NOMO-1 (cell line): ENCODE data around the gene CFAP90.

Source experiments
- DNase-seq, 2 experiments: peaks; one replicate each; lab custom pipeline; 2025; ENCODE audit not compliant: unreplicated experiment in 2 of 2; lab: John Stamatoyannopoulos, UW

The CFAP90 gene

DNA sequence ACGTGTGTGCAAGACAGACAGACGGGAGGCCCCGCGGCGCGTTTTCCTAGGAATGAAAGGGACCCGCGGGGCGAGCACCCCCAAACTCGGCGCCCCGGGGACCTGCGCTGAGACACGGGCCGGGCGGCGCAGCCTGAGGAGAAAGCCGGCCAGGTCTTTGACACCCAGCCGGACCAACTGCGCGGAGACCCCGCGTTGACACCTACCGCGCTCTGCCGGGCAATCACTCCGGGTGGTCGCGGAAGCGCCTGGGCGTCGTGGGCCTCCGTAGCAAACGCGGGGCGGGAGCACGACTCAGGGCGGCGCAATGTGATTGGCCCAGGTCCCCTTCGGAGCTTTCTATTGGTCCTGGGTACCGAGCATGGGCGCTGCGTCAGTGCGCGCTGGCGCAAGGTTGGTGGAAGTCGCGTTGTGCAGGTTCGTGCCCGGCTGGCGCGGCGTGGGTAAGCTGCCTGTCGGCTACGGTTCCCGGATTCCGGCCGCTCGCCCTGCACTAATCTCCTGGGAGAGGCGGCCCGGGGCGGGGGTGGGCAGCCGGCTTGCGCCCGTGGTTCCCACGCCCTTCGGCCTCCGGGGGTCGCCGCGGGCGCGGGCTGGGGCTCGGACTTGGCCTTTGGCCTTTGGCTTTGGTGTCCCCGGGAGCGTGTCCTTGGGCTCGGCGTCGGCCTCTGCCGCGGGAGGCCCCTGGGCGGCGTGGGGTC is 18.0 kb upstream of the CFAP90 start, which contains the start of the genes FASTKD3 and MTRR:
Gene FASTKD3 (minus strand): TSS at position 259 of the 701 bp plus-strand sequence. CDS start 948 bp downstream, outside the sequence.
Gene MTRR (plus strand): TSS at position 376 of the 701 bp plus-strand sequence. CDS start 1,647 bp downstream, outside the sequence.
- DNase-seq: peak; percentile 99

- DNase-seq: peak in 1 of 2 experiments; percentile 48
Measured at GRCh38 chr5:7868427-7868772, 17.5 kb upstream of the CFAP90 start.

DNA sequence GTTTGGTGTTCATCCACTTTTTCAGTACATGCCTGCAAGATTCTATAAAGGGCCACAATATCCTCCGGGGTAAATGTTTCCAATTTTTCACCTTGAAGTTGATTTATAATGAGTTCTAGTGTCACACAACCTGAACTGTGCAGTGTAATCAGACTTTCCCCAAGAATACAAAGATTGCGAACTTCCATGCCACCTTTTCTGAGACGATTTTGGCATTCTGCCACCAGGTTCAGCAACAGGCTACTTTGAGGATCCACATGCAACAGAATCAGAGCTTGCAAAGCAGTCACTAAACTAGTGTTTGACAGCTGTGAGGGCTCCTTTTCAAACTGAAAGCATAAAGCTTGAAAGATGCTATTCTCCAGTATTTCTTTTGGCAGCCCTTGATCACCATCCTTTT is 16.3 kb upstream of the CFAP90 start:
- no peak for DNase-seq

GRCh38 chr5:7866196-7866595 is 15.3 kb upstream of the CFAP90 start:
- DNase-seq: no peak

- DNase-seq: peak in 1 of 2 experiments; percentile 27
Measured at GRCh38 chr5:7857926-7858632, 7.1 kb upstream of the CFAP90 start.

GRCh38 chr5:7857361-7857760 is 6.4 kb upstream of the CFAP90 start:
- no peak for DNase-seq

DNA sequence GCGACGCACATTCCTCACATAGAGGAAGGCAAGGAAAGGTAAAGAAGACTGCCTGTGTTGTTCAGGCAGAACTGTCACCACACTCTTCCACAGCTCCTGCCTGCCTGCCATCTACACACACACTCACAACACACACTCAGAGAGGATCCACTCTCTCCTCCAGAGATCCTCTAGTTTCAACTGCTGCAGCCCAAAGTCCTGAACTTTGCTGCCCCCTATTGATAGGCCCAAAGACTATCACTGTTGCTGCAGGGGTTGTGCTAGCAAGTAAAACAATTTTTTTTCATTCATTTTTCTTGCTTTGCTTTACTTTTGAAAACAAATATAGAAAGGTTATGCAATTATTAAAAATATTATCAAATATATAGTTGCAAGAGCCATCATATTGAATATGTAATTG is 5.9 kb upstream of the CFAP90 start:
- peak; percentile 67 to 79 for DNase-seq

DNA sequence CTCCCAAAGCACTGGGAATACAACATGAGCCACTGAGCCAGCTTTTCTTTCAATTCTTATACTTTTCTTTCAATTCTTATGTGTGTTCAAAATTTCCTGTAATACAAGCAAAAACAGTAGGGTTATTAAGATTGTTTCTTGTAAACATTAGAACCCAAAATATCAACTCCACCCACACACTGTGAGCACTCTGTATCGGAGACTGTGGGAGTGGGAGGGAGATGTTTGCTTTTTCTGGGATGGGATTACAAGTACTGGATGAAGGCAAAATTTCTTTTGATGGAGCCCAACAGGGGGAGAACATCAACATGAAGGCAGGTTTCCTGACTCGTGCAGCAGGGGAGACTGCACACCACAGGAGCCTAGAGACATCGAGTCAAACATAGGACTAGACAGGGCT is 4.7 kb upstream of the CFAP90 start:
- DNase-seq: no peak

DNA sequence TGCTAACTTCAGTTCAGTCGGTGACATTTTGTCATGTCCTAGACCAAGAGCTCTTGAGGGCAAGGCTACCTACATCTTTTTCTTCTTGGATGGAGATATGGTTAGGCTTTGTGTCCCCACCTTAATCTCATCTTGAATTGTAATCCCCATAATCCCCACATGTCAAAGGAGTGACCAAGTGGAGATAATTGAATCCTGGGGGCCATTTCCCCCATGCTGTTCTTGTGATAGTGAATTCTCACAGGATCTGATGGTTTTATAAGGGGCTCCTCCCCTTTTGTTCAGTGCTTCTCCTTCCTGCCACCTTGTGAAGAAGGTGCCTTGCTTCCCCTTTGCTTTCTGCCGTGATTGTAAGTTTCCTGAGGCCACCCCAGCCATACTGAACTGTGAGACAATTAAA is 2.1 kb upstream of the CFAP90 start:
- DNase-seq: no peak

- no peak for DNase-seq
Measured at GRCh38 chr5:7852542-7852941, 1.6 kb upstream of the CFAP90 start.

- DNase-seq: no peak
Measured at GRCh38 chr5:7851617-7852289, 820 bp upstream of the CFAP90 start.

DNA sequence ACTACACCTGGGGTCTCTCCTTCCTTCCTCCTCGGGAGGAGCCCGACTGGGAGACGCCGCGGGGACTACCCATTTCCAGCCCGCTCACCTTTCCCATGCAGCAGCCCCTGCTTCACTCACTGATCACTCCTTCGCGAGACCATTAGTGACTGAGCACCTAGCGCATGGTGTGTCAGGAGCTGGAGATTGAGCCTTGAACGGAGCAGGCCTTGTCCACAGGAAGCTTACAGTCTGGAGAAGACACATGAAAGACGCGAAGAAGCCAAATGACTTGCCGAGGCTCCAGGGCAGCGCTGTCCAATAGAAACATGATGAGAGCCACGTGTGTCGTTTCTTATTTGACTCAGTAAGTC is 283 bp upstream of the CFAP90 start:
- no peak for DNase-seq

DNA sequence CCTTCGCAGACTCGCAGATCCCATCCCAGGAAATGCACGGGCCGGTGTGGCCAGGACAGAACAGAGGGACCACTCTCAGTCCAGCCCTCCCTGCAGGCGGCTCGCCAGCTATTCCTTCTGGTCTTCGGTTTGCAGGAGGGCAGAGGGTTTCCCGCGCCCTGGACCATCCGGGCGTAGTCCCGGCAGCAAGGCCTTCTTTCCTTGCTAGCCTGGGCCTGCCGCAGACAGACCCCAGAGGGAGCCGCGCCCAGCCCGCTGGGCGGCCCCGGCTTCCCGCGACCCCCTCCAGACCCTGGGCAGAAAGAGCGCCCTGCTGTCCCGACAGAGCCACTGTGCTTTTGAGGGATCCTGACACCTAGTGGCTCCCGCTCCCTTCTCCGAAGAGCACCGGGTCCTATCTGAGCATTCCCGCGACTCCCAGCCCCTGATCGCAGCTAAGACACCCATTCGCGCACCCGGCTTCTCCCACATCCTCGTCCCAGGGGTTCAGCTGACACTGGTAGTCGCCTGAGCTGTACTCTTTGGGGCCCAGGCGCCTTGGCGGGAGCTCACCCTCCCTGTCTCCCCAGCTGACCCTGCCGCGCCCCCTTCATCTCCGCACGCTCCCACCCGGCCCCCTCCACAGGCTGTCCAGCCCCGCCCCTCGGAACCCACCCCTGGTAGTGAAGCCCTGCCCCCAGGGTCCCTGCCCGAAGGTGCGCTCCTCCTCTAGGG is 1.1 kb downstream of the CFAP90 start:
- no peak for DNase-seq

DNA sequence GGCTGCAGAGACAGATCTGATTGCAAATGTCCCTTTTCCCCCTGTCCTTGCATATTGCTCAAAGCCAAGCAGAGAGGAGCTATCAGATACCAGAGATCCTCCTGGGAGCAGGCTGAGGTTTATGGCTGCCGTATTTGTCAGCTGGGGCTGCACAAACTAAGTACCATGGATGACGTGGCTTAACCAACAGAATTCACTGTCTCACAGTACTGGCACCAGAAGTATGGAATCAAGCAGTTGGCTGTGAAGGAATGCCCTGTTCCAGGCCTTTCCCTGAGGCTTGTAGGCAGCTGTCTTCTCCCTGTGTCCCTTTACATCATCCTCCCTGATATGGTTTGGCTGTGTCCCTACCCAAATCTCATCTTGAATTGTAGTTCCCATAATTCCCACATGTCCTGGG is 2.6 kb downstream of the CFAP90 start:
- no peak for DNase-seq

DNA sequence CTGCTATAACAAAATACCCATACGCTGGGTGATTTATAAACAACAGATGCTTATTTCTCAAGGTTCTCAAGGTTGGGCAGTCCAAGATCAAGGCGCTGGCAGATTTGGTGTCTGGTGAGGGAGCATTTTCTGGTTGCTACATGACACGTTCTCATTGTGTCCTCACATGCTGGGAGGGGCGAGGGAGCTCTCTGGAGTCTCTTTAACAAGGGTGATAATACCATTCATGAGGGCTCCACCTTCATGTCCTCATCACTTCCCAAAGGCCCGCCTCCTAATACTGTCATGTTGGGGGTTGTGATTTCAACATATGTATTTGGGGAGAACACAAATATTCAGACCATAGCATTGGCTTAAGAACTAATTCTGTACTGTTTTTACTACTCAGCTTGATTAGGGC is 4.6 kb downstream of the CFAP90 start:
- no peak for DNase-seq

DNA sequence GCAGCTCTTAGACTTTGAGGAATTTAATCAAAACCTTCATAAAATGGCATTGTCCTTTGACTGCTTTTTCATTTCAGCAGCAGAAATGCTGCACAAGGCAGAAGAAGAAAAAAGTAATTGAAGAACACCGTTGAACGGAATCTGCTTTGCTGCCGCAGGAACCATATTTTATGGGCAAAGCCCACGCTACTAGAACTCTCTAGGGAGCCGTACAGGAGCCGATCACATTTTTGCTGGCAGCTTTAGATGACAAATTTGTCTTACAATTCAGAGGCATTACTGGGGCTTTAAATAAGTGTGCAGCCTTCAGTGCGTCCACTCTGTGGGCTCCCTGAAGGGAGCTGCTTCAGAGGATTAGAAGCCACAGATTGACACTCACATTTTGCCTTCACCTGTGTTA is 5.4 kb downstream of the CFAP90 start:
- no peak for DNase-seq

- peak in 1 of 2 experiments; percentile 23 for DNase-seq
Measured at GRCh38 chr5:7844901-7845300, 6.0 kb downstream of the CFAP90 start.

DNA sequence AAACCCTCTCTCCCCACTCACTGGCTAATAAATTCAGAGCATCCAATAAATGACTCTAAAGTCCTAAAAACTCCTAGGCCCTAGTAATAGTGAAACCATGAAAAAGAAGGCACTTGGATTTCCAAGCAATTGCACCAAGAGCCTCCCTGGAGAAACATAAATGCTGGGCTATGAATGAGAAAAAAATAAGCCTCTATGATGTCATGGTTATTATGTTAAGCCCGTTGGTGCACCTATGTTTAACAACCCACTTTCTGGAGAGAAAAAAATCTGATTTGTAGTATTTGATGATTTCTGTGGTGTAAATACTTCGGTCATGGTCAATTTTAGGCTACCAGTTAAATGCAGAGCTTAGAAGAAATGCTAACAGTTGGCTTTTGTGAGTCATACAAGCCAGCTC is 8.4 kb downstream of the CFAP90 start:
- no peak for DNase-seq

DNA sequence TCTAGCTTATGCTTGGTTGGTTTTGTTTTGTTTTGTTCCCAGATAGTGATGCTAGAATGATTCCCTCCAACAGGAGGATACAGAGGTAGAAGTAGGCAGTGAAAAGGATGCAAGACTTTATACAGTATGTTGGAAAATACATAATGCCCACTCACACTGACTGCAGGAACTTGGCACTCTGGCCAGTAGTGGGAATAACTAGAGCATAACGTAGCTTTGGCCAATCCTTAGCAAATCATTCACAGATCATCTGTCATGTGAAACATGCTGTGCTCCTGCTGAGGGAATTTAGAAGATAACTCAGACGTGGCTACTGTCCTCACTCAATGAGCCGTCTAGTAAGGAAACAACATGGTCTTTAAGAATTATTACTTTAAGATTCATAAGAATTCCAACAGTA is 13.5 kb downstream of the CFAP90 start:
- no peak for DNase-seq

DNA sequence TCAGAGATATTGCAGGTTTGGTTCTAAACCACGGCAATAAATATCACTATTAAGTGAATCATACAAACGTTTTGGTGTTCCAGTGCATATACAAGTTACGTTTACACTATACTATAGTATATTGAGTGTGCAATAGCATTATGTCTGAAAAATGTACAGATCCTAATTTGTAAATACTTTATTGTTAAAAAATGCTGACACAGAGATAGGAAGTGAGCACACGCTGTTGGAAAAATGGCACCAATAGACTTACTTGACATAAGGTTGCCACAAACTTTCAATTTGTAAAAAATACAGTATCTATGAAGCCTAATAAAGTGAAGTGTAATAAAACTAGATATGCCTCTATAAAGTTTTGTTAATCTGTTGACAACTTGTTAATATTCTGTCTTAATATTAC is 16.0 kb downstream of the CFAP90 start:
- no peak for DNase-seq

DNA sequence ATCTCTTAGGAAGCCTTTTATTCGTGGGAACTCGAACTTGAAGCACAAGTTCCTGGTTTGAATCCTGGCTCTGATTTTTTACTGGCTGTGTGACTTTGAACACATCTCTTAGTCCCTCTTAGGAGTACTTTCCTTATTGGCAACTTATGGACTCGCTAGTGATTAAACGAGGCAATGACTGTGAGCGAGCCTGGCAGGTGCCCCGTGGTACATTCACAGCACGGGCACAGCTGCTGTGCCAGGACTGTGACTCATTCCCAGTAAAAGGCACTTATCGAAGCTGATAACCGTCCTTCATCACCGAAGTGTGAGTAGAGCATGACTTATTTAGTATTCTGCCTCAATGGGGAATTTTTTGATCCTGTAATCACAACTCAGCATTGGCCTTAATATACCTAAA is 22.7 kb downstream of the CFAP90 start:
- DNase-seq: no peak
